ENCODE results near the gene ENG. TPM values are rescaled to one million over a fixed set of nuclear protein-coding genes. Genes with fewer than 3 reads are reported as not detected.

The ENG gene
- total RNA-seq, 1 experiment from 2014 or later, result 2.1 TPM

- in situ Hi-C loops (cut with HindIII; ENCODE audit: low pct_unique_long_range_greater_than_20kb, low sequenced_read_pairs), result no loop called here
- DNase-seq (ENCODE audit: low read depth), result peak; percentile 75
Measured at GRCh38 chr9:127869310-127870152, 15.1 kb upstream of the ENG start.

DNA sequence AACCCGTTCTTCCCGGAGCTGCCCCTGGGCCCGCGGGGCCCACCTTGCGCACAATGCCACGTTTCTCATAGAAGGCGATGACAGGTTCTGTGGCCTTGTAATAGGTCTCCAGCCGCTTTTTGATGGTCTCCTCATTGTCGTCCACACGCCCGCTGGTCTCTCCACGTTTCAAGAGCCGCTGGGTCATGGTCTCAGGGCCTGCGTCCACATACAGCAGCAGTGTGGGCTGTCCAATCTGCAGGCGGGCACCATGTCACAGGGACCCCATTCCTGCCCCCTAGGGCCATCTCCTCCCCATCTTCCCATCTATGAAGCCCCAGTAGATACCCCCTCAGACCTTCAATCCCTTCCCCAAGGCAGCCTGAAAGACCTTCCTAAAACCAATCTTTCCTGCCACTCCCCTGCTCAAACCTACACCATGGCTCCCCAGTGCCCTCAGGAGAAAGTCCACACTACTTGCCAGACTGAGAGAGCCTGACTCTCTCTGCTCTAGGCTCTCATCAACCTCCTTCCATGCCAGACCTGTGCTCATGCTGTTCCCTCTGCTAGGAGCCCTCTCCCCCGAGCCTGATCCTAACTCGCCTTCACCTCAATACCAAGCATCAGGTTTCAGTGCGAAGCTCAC is 13.9 kb upstream of the ENG start:
- DNase-seq (ENCODE audit: low read depth), result no peak
- in situ Hi-C loops (cut with HindIII; ENCODE audit: low pct_unique_long_range_greater_than_20kb, low sequenced_read_pairs), result no loop called here

GRCh38 chr9:127867356-127868277 is 13.2 kb upstream of the ENG start:
- in situ Hi-C loops (cut with HindIII; ENCODE audit: low pct_unique_long_range_greater_than_20kb, low sequenced_read_pairs), result no loop called here
- no peak for DNase-seq (ENCODE audit: low read depth)

GRCh38 chr9:127866535-127866934 is 12.1 kb upstream of the ENG start:
- in situ Hi-C loops (cut with HindIII; ENCODE audit: low pct_unique_long_range_greater_than_20kb, low sequenced_read_pairs), result no loop called here

GRCh38 chr9:127865645-127866464 is 11.4 kb upstream of the ENG start:
- in situ Hi-C loops (cut with HindIII; ENCODE audit: low pct_unique_long_range_greater_than_20kb, low sequenced_read_pairs), result no loop called here
- no peak for DNase-seq (ENCODE audit: low read depth)

More at GRCh38 chr9:127866535-127866934, 12.1 kb upstream of the ENG start:
- no peak for DNase-seq (ENCODE audit: low read depth)

DNA sequence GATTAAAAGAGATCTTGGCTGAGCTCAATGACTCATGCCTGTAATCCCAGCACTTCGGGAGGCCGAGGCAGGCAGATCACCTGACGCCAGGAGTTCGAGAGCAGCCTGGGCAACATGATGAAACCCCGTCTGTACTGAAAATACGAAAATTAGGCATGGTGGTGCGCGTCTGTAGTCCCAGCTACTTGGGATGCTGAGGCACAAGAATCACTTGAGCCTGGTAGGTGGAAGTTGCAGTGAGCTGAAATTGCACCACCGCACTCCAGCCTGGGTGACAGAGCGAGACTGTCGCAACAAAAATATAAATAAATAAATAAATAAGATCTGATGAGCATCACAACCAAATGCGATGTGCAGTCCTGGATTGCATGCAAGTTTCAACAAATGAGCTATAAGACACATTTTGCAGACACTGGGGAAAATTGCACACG is 8.7 kb upstream of the ENG start:
- no peak for DNase-seq (ENCODE audit: low read depth)
- in situ Hi-C loops (cut with HindIII; ENCODE audit: low pct_unique_long_range_greater_than_20kb, low sequenced_read_pairs), result no loop called here

DNA sequence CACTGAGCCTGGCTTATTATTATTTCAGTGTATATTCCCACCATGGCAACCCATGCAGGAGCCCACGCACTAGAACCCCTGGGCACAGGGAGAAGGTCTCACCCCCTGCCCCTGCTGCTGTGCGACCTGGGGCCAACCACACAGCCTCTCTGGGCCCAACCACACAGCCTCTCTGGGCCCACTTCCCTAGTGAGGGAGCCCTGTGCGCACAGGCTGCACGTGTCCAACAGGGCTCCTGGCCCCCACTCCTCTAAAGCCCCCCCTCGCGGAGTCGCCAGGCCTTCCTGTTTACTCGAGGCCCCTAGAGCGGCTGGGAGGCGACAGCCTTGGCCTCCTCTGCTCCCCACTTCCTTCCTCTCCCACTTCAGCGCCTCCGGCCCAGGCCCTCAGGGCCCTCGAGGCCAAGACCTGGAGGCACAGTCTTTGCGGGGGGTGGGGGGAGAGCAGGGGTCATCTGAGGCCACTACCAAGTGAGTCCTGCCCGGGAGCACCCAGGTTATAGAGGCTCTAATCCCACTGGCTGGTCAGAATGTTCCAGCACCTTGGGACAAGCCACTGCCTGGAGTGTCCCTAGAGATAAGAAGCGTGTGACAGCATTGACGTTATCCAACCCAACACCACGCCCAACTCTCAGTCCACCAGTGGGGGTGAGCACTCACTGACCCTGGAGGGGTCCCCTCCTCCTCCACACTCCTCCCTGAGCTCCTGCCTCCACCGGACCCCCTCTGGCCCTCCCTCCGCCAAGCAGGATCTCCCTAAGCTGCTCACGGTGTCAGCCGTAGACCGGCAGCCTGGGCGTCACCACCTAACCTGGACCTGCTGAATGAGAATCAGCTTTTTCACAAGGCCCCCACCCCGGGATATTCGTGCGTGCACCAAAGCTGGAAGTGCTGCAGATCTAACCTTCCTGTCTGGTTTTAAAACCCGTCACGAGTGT is 7.9 kb upstream of the ENG start:
- DNase-seq (ENCODE audit: low read depth), result no peak
- in situ Hi-C loops (cut with HindIII; ENCODE audit: low pct_unique_long_range_greater_than_20kb, low sequenced_read_pairs), result no loop called here

DNA sequence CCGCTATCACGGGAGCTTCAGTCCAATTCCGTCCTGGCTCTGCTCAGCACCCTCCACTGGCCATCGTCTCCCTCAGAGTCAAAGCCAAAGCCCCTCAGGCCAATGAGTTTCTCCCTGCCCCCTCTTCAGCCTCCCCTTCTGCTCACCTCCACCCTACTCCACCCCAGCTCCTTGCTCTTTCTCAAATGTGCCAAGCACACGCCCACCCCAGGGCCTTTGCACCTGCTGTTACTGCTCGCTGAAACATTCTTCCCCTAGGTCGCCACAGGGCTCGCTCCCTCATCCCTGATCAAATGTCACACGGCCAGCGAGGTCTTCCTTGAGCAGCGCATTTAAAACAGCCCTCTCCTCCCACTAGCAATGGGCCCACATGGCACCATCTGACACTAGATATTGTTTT is 6.3 kb upstream of the ENG start:
- DNase-seq (ENCODE audit: low read depth), result no peak
- in situ Hi-C loops (cut with HindIII; ENCODE audit: low pct_unique_long_range_greater_than_20kb, low sequenced_read_pairs), result no loop called here

DNA sequence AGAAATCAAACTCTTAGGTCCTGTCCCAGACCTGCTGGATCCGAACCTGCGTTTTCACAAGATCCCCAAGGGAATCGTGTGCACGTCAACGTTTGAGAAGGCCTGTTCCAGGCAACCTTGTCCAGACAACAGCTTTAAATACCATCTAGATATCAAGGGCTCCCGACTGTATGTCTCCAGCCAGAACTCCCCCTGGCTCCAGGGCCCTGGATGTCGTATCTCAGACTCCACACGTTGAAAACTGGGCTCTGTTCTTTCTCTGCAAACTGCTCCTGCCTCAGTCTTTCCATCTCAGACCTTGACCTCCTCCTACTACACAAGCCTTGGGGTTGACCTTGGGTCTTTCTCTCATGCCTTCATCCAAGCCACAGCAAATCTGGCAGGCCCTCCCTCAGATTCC is 5.8 kb upstream of the ENG start:
- no peak for DNase-seq (ENCODE audit: low read depth)
- in situ Hi-C loops (cut with HindIII; ENCODE audit: low pct_unique_long_range_greater_than_20kb, low sequenced_read_pairs), result no loop called here

GRCh38 chr9:127858041-127858512 is 3.6 kb upstream of the ENG start:
- no peak for DNase-seq (ENCODE audit: low read depth)
- in situ Hi-C loops (cut with HindIII; ENCODE audit: low pct_unique_long_range_greater_than_20kb, low sequenced_read_pairs), result no loop called here

DNA sequence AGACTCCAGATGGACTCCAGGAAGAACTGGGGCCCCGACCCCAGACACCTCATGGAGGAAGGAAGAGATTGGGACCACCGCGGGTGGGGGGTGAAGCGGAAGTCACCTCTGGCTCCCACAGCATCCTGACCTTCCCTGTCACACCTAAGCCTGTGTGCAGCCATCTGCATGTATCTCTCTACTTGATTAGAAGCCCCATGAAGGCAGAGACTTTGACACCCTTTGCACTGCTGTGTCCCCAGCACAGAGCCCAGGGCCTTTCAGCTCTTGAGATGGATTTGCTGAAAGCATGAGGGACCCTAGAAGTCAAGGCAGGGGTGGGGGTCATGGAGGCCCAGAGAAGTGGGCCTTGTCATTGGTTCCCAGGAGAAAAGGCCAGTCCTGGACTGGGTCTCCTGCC is 2.8 kb upstream of the ENG start:
- in situ Hi-C loops (cut with HindIII; ENCODE audit: low pct_unique_long_range_greater_than_20kb, low sequenced_read_pairs), result no loop called here
- no peak for DNase-seq (ENCODE audit: low read depth)

GRCh38 chr9:127856729-127857116 is 2.3 kb upstream of the ENG start:
- in situ Hi-C loops (cut with HindIII; ENCODE audit: low pct_unique_long_range_greater_than_20kb, low sequenced_read_pairs), result no loop called here
- no peak for DNase-seq (ENCODE audit: low read depth)

DNA sequence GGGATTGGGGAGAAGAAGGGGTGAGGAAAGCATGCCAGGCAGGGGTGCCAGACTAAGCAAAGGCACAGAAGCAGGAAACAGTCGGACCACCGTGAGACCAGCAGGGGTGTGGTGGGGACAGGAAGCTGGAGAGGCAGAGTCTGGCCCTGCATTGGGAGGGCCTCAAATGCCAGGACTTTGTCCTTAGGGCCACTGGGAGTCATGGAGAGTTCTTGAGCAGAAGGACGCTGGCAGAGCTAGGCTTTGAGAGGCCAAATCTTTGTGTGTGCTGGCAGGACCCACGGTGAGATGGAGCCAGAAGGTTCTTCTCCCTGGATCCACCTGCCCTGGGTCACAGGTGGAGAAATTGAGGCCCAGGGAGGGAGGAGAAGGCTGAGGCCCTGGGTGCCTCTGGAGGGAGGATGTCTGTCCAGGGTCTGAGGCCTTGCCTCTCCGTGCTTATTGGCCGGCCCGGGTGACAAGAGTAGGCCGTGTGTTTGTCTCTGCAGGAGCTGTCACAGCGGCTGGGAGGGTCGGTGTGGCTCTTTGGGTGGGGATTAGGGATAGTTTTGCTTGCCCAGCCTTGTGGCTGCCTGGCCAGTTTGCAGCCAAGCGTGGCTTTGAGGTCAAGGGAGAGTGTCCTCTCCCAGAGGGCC is 1.8 kb upstream of the ENG start:
- no peak for DNase-seq (ENCODE audit: low read depth)

DNA sequence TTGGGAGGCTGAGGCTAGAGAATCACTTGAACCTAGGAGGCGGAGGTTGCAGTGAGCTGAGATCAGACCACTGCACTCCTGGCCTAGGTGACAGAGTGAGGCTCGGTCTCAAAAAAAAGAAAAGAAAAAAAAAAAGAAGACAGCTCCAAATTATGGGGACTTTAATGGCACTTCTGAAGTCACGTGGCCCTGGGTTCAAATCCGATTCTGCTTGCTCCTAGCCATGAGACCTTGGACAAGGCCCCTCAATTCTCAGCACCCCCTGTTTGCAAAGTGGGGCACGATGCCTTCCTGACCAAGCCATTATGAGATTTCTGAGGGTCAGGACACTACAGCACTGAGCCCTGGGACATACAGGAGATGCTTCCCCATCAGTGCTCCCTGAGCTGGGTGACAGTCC is 1.1 kb upstream of the ENG start:
- in situ Hi-C loops (cut with HindIII; ENCODE audit: low pct_unique_long_range_greater_than_20kb, low sequenced_read_pairs), result no loop called here
- no peak for DNase-seq (ENCODE audit: low read depth)

More for the DNA sequence above, 1.8 kb upstream of the ENG start:
- in situ Hi-C loops (cut with HindIII; ENCODE audit: low pct_unique_long_range_greater_than_20kb, low sequenced_read_pairs), result no loop called here

DNA sequence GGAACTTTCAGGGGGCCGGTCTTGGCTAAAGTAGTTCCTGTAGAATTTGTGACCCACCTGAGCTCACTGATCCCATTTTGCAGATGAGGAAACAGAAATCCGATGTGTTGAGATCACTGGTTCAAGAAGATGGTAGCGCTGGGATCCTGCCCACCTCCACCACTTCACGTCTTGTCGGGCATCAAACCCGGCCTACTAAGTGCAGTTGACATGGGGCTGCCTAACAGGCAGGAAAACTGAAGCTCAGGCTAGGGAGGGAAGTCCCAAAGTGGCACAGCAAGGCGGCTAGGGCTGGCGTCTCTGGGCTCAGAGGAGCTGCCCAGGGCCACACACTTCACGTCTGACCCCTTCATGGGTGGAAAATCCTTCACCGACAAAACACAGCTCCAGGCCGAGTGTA is 502 bp upstream of the ENG start:
- DNase-seq (ENCODE audit: low read depth), result no peak
- in situ Hi-C loops (cut with HindIII; ENCODE audit: low pct_unique_long_range_greater_than_20kb, low sequenced_read_pairs), result no loop called here

- no peak for DNase-seq (ENCODE audit: low read depth)
- in situ Hi-C loops (cut with HindIII; ENCODE audit: low pct_unique_long_range_greater_than_20kb, low sequenced_read_pairs), result no loop called here
Measured at GRCh38 chr9:127853312-127854183, 910 bp downstream of the ENG start.
